SU-DHL-6 (cell line): ENCODE data around the gene RSPH9.

ENCODE experiments used
- CTCF ChIP-seq: fragments of 200-600 bp; sonication (generic); IDR thresholded peaks from one replicate; pipeline ENCODE4 v1.5.1; 2017; ENCODE audit warnings: antibody characterized with exemption, mild to moderate bottlenecking, low read length, moderate library complexity; ENCODE audit not compliant: insufficient read depth, poor library complexity, severe bottlenecking
- EZH2phosphoT487 ChIP-seq: fragments of 200-600 bp; sonication (generic), shearing (Covaris generic); conservative IDR thresholded peaks from 2 replicates; pipeline ENCODE4 v1.6.1; 2018; ENCODE audit warnings: mild to moderate bottlenecking, antibody characterized with exemption, low read length, moderate library complexity, mixed read lengths

- no peak for TF ChIP-seq CTCF
- TF ChIP-seq EZH2phosphoT487, result no peak
These were observed 62.4 kb downstream of the RSPH9 start for GRCh38 chr6:43707269-43707668.
